Measurements from ENCODE around the gene U2AF2. TPM values are rescaled to one million over a fixed set of nuclear protein-coding genes. Genes with fewer than 3 reads are reported as not detected.

Gene U2AF2
- total and polyA plus RNA-seq, 5 donors from 2014 or later: 7.2 to 283 (median 8.8) TPM

GRCh38 chr19:55723491-55723890, 68.7 kb downstream of the U2AF2 start:
- Histone ChIP-seq H3K4me1 (ENCODE audit: control insufficient read depth, insufficient read depth, low read length, poor library complexity, severe bottlenecking) (no peaks in the 10 kb centered on the region), H3K9me3 (ENCODE audit: control insufficient read depth in 2 of 2, low read length in 2 of 2) (peaks cover 5 to 11% of the 10 kb centered on the region in 2 experiments), H3K36me3 (ENCODE audit: control insufficient read depth, insufficient read depth, low read length) (no peaks in the 10 kb centered on the region), H3K27me3 (ENCODE audit: control insufficient read depth, insufficient read depth, low read length) (no peaks in the 10 kb centered on the region), H3K27ac (ENCODE audit: insufficient read depth, low read length, poor library complexity, severe bottlenecking) (no peak overlapping the region), H3K4me3 (ENCODE audit: low read depth, low read length) (no peak overlapping the region)
- Mint-ChIP-seq H3K27me3 (peaks cover 27% of the 10 kb centered on the region), H3K36me3 (no peaks in the 10 kb centered on the region), H3K9me3 (peaks cover 0 to 22% (median 14%) of the 10 kb centered on the region in 7 donors), H3K4me3 (no peak overlapping the region), H3K4me1 (no peaks in the 10 kb centered on the region), H3K27ac (no peak overlapping the region)
- DNase-seq (no peak), ATAC-seq (ENCODE audit: low read depth in 2 of 2) (no peak)

Other genes starting within 250 kb of the U2AF2 start
- gene UBE2S, start 247.2 kb upstream of the U2AF2 start, total RNA-seq: 92.9 TPM
- gene UBE2S, start 247.2 kb upstream of the U2AF2 start, polyA plus RNA-seq: 10 to 100 TPM; 24.9 to 38.8 (median 33.2) TPM
- not detected for gene SHISA7, start 211.7 kb upstream of the U2AF2 start, total RNA-seq
- gene SHISA7, start 211.7 kb upstream of the U2AF2 start, polyA plus RNA-seq: not detected
- gene ISOC2, start 193.4 kb upstream of the U2AF2 start, total RNA-seq: 6.3 TPM
- gene ISOC2, start 193.4 kb upstream of the U2AF2 start, polyA plus RNA-seq: 10 to 100 TPM; 24.7 to 34.1 (median 28.1) TPM
- gene C19orf85, start 190.3 kb upstream of the U2AF2 start, total RNA-seq: not detected
- not detected for gene C19orf85, start 190.3 kb upstream of the U2AF2 start, polyA plus RNA-seq
- 23.9 TPM for gene ZNF628, start 178.4 kb upstream of the U2AF2 start, total RNA-seq
- under 1 TPM; 0.05 to 0.22 (median 0.09) TPM for gene ZNF628, start 178.4 kb upstream of the U2AF2 start, polyA plus RNA-seq
- 9.2 TPM for gene NAT14, start 169.8 kb upstream of the U2AF2 start, total RNA-seq
- gene NAT14, start 169.8 kb upstream of the U2AF2 start, polyA plus RNA-seq: 1 to 10 TPM; 3.3 to 5.1 (median 4.1) TPM
- gene SSC5D, start 166.6 kb upstream of the U2AF2 start, total RNA-seq: 0.27 TPM
- gene SSC5D, start 166.6 kb upstream of the U2AF2 start, polyA plus RNA-seq: not detected
- not detected for gene SBK2, start 117.9 kb upstream of the U2AF2 start, total RNA-seq
- not detected for gene SBK2, start 117.9 kb upstream of the U2AF2 start, polyA plus RNA-seq
- not detected for gene SBK3, start 109.5 kb upstream of the U2AF2 start, total RNA-seq
- not detected for gene SBK3, start 109.5 kb upstream of the U2AF2 start, polyA plus RNA-seq
- 4.2 TPM for gene ZNF579, start 74.2 kb upstream of the U2AF2 start, total RNA-seq
- gene ZNF579, start 74.2 kb upstream of the U2AF2 start, polyA plus RNA-seq: under 1 TPM in 3 of 4 donors, not detected in 1; 0.13 to 0.24 (median 0.14) TPM
- gene FIZ1, start 55.5 kb upstream of the U2AF2 start, total RNA-seq: 13.0 TPM
- 1 to 10 TPM; 1.3 to 3.5 (median 1.5) TPM for gene FIZ1, start 55.5 kb upstream of the U2AF2 start, polyA plus RNA-seq
- gene ZNF524, start 54.7 kb upstream of the U2AF2 start, total RNA-seq: 13.7 TPM
- 10 to 100 TPM; 38.5 to 53.7 (median 44.5) TPM for gene ZNF524, start 54.7 kb upstream of the U2AF2 start, polyA plus RNA-seq
- 12.8 TPM for gene ZNF865, start 49.4 kb upstream of the U2AF2 start, total RNA-seq
- under 1 TPM; 0.05 to 0.13 (median 0.10) TPM for gene ZNF865, start 49.4 kb upstream of the U2AF2 start, polyA plus RNA-seq
- gene ZNF784, start 30.5 kb upstream of the U2AF2 start, total RNA-seq: 11.1 TPM
- 1 to 10 TPM; 1.0 to 2.4 (median 1.6) TPM for gene ZNF784, start 30.5 kb upstream of the U2AF2 start, polyA plus RNA-seq
- gene ZNF580, start 14.0 kb upstream of the U2AF2 start, total RNA-seq: 30.8 TPM
- 10 to 100 TPM; 14.3 to 18.9 (median 16.0) TPM for gene ZNF580, start 14.0 kb upstream of the U2AF2 start, polyA plus RNA-seq
- gene ZNF581, start 11.4 kb upstream of the U2AF2 start, total RNA-seq: 23.7 TPM
- 10 to 100 TPM; 26.5 to 36.6 (median 35.1) TPM for gene ZNF581, start 11.4 kb upstream of the U2AF2 start, polyA plus RNA-seq
- gene CCDC106, start 6.8 kb upstream of the U2AF2 start, total RNA-seq: 0.99 TPM
- gene CCDC106, start 6.8 kb upstream of the U2AF2 start, polyA plus RNA-seq: 1 to 10 TPM in 1 of 4 donors, under 1 TPM in 3; 0.22 to 1.0 (median 0.51) TPM
- gene EPN1, start 20.2 kb downstream of the U2AF2 start, total RNA-seq: 46.1 TPM
- gene EPN1, start 20.2 kb downstream of the U2AF2 start, polyA plus RNA-seq: 1 to 10 TPM; 6.3 to 8.3 (median 7.6) TPM
- not detected for gene NLRP9, start 83.4 kb downstream of the U2AF2 start, total RNA-seq
- gene NLRP9, start 83.4 kb downstream of the U2AF2 start, polyA plus RNA-seq: not detected
- gene RFPL4A, start 104.1 kb downstream of the U2AF2 start, total RNA-seq: not detected
- gene RFPL4A, start 104.1 kb downstream of the U2AF2 start, polyA plus RNA-seq: not detected
- gene RFPL4AL1, start 114.1 kb downstream of the U2AF2 start, total RNA-seq: not detected
- gene RFPL4AL1, start 114.1 kb downstream of the U2AF2 start, polyA plus RNA-seq: not detected
- not detected for gene NLRP11, start 177.0 kb downstream of the U2AF2 start, total RNA-seq
- gene NLRP11, start 177.0 kb downstream of the U2AF2 start, polyA plus RNA-seq: not detected
- gene NLRP4, start 181.5 kb downstream of the U2AF2 start, total RNA-seq: not detected
- gene NLRP4, start 181.5 kb downstream of the U2AF2 start, polyA plus RNA-seq: not detected